Activated CD8-positive, alpha-beta memory T cell treated with anti-CD3 and anti-CD28 coated beads for 24 hours (primary cell): ENCODE results near the gene HOXB3.
"Not testable (repeated sequence)": the region's sequence is repeated elsewhere in the genome, so short reads cannot be mapped to it uniquely, and the experiment has no call there.

Experiments used
- DNase-seq: peaks from one replicate; pipeline ENCODE4 v3.0.0-alpha.2; 2020

HOXB3 gene

GRCh38 chr17:48543854-48544348, 46.1 kb downstream of the HOXB3 start:
- DNase-seq, result no peak

DNA sequence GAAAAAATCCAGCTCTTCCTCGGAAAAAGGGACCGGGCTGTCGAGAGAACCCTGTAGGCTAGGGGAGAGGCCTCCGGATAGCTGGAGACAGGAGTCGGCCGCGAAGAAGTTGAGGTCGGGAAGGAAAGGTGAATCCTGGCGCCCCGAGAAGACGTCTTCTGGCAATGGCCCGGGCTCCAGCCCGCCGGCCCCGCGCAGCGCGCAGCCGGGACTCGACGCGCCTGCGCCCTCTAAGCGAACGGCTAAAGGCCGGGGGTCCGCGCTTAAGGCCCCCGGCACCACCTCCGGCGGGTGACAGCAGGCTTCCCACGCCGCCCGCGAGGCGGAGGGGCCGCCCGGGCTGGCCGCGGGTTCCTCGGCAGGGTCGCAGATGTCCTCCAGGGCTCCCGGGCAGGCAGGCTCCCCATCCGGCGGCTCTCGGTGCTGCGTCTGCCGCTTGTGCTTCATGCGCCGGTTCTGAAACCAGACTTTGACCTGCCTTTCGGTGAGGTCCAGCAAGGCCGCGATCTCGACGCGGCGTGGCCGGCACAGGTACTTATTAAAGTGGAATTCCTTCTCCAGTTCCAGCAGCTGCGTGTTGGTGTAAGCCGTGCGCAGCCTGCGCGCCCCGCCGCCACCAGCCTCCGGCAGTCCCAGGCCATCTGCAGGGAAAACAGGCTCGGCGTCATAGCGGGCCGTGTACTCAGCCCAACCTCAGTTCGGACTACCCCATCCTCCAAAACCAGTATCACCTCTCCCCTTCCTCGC, 46.8 kb downstream of the HOXB3 start:
- DNase-seq, result peak; percentile 89

- no peak for DNase-seq
Observed at GRCh38 chr17:48542698-48543106, 47.3 kb downstream of the HOXB3 start.

- peak; percentile 77 for DNase-seq
Observed at GRCh38 chr17:48542114-48542656, 47.9 kb downstream of the HOXB3 start.

DNA sequence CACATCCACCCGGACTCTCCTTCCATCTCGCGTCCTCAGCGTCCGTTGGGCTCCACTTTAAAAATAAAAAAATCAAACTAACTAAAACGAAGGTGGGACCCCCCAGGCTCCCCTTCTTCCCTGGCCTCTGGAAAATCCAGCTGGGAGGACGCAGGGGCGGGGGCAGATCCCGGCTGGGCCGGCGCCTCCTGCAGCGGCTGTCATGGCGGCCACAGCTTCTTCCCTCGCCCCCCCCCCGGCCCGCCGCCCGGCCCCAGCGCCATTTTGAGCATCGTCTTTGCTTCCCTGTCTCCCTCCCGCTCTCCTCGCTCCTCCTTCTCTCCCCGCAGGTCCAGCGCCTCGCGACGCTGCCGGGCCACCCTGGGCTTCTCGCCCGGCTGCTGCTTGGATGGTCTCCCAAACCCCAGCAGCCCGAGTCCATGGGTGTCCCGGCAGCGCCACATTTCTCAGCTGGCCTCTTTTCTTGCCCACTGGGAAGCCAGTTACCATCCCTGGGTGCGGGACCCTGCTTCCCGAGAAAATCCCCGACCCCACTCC, 48.4 kb downstream of the HOXB3 start:
- peak; percentile 80 for DNase-seq

DNA sequence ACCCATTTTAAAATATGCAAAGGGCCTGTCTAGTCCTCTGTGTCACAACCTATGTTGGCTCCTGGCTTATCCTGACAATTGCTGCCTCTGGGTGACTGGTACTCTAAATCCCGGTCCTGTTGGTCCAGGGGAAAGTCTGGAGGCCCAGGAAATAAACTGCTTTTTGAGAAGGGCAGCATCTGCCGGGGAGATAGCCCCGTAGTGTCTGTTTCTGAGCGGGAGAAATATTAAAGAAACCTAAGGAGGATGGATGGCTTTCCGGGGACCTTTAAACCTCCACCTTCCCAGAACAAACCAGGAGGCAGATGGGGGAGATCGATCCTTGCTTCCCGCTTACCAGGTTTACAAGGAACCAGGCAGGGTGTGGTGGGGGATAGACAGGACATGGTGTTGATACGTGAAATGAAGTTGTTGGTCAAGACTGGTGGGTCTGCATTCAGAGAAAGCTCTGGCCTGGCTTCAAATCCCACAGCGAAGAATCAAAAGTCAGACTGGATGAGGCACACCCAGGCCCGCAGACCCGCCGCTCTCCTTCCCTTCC, 48.9 kb downstream of the HOXB3 start:
- DNase-seq, result no peak

DNA sequence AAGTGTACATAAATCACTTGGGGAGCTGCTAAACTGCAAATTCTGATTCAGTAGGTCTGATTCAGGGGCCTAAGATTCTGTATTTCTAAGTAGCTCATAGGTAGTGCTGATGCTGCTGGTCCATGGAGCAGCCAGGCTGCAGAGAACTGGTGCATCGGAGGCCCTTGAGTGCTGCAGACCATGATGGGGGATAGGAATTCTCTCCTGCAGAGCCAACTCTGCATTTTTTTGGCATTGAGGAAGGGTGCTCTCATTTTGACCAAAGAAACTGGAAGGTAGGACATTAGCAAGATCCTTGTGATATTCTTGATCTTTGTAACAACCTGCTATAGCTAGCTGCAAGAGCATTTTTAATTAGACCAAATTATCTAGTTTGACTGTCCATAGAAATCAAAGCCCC, 49.8 kb downstream of the HOXB3 start:
- DNase-seq, result no peak

- no peak for DNase-seq
Observed at GRCh38 chr17:48539177-48539576, 50.9 kb downstream of the HOXB3 start.

DNA sequence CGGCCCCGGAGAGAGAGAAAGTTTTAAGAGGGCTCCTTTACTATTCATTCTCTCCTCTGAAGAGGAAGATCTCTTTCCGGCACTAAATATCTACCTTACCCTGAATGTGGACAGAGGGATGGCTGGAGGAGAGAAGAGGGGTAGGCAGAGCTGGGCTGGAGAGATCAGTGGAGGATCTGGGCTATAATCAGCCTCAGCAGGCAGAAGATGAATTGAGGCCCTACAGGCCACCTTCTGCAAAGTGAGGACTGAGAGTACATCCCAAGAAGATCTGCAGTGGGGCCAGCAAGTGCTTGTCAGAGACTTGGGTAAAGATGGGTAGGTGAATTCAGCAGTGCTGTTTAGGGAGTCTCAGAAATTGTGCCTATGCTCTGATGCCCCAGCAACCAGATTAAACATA, 52.7 kb downstream of the HOXB3 start:
- DNase-seq, result no peak

GRCh38 chr17:48535793-48536559, 54.1 kb downstream of the HOXB3 start:
- not testable (repeated sequence) for DNase-seq

DNA sequence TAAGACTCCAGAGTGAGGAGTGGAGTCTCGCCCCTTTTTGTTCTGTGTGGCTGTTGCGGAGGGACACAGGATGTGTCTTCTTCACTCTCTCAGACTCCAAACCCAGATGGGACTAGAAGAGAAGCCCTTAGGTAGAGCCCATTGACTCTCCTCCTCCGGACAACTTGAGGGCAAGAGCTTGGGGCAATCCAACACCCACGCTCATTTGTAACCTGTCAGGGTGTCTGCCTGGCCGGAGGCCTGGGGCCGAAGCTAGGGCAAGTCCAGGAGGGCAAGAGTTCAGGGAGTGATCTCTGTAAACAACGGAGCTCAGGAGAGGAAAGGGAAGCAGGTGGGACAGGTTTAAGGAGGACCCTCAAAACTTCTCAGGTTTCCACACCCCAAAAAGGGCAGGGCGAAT, 57.8 kb downstream of the HOXB3 start:
- no peak for DNase-seq

- no peak for DNase-seq
Observed at GRCh38 chr17:48530887-48531272, 59.2 kb downstream of the HOXB3 start, which contains the start of gene HOXB1. Gene HOXB1 (minus strand): TSS chr17:48531011. CDS start chr17:48530904, 107 bp downstream.

- no peak for DNase-seq
Observed at GRCh38 chr17:48530208-48530886, 59.7 kb downstream of the HOXB3 start.

DNA sequence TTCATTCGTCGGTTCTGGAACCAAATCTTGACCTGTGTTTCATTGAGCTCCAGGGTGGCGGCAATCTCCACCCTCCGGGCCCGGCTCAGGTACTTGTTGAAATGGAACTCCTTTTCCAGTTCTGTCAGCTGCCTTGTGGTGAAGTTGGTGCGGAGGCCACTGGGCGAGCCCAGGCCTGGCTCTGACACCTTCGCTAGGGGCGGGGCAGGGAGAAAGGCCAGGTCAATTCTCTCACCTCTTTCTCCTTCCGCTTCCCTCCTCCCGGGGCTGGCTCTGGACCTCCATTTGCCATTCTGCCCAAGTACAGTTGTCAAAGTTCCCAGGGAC, 60.4 kb downstream of the HOXB3 start:
- no peak for DNase-seq

- DNase-seq, result no peak
Observed at GRCh38 chr17:48528936-48529682, 60.9 kb downstream of the HOXB3 start.

DNA sequence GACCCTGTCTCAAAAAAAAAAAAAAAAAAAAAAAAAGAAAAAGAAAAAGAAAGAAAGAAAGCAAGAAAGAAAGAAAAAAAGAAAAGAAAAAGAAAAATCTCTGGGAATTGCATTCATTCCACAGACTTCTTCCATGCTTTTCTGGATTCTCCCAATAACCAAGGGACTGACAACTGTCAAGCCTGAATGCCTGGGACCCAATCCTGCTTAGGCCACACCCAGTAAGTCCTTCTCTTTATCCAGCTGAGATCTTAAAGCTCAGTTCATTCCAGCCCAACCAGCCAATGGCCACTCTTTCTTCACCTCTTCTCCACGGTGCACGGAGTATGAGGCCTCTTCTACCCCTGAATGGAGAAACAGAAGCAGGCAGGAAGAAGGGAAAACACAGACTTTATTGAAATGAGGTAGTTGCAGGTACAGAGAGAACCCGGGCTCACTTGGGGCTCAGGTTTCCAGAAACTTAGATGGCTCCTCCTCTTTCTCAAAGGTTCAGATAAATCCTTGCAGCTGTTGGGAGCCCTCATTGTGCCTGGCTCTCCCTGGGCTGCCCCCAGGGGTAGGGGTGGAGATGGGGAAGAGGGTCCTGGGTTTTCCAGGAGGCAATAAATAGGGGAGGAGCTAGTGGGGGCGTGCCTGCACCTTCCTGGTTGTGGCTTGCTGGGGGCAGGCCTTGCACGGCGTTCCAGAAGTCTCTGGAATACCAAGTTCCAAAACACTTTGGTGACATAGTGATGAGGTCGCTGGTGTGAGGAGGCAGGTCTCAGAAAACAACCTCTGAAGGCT, 61.7 kb downstream of the HOXB3 start:
- DNase-seq, result no peak

DNA sequence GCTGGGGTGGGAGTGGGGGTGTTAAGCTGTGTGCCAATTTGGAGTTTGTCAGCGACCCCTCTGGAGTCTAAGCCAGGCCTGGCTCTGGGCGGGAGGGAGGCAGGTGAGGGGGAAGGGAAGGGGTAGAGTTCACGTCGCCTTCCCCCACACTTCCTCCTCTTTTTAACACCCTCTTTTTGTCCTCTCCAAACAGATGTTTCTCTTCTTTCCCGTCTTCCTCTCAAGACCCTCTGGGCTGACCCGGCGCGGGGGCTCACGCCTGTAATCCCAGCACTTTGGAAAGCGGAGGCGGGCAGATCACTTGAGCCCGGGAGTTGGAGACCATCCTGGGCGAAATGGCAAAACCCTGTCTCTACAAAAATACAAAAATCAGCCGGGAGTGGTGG, 62.5 kb downstream of the HOXB3 start:
- no peak for DNase-seq

- no peak for DNase-seq
Observed at GRCh38 chr17:48526608-48527546, 63.2 kb downstream of the HOXB3 start.

DNA sequence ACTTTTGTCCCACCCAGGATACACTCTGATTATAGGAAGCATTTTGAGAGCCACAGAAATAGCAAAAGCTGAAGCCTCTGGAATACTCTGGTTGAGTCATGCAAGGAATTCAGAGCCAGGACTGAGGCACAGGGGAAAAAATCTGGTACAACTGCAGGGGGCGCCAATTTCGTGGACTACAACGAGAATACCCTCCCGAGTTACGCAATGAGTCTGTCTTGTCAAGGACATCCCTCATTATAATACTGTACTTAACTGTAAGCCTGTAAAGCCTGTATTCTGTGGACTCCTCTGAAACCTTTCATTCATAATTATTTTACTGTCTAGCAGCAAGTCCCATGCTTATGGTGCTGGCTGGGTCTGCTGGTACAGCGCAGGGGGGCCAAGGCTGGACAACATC, 67.0 kb downstream of the HOXB3 start:
- DNase-seq, result no peak

DNA sequence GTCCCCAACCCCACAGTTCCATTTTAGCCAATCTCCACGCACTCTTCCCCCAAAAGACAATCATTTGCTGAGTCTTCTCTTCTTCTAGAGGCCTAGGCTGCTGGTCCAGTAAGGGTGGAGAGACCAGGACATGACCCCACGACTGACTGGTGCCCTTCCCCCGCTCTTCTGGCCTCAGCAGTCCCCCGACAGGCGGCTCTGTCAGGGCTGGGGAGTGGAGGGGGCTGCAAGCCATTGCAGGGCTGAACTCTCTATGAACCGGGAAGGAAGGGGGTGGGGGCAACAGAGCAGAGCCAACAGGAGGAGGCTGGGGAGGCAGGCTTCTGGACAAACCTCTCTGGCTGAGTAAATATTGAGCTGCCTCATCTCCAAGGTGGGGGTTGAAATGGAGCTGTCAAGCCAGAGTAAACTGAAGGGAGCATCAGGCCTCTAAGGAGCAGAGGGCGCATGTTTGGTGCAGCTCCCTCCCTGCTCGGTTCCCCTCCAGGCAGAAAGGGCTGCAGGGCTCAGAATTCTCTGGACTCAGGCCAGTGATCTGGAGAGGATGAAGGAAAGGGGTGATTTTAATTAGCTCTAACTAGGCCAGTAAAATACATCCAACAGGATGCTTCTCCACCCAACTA, 67.9 kb downstream of the HOXB3 start:
- DNase-seq, result no peak
